Stimulated activated CD4-positive, alpha-beta T cell treated with anti-CD3 and anti-CD28 coated beads, Interleukin-2, amount 100 ng/mL, for 48 hours (primary cell): ENCODE data around the gene LSM10.

Experiments
- DNase-seq, 2 donors: peaks; one replicate each; pipeline ENCODE4 v3.0.0-alpha.2; 2020

LSM10 gene

DNA sequence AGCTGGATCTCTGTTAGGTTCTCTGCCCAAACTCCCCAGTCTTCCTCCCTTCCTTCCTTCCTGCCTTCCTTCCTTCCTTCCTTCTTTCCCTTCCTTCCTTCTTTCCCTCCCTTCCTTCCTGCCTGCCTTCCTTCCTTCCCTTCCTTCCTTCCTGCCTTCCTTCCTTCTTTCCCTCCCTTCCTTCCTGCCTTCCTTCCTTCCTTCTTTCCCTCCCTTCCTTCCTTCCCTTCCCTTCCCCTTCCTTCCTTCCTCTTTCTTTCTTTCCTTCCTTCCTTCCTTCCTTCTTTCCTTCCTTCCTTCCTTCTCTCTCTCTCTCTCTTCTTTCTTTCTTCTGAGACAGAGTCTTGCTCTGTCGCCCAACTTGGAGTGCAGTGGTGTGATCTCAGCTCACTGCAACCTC, 8.7 kb upstream of the LSM10 start:
- no peak for DNase-seq

GRCh38 chr1:36402504-36402890, 4.8 kb upstream of the LSM10 start:
- DNase-seq = no peak

DNA sequence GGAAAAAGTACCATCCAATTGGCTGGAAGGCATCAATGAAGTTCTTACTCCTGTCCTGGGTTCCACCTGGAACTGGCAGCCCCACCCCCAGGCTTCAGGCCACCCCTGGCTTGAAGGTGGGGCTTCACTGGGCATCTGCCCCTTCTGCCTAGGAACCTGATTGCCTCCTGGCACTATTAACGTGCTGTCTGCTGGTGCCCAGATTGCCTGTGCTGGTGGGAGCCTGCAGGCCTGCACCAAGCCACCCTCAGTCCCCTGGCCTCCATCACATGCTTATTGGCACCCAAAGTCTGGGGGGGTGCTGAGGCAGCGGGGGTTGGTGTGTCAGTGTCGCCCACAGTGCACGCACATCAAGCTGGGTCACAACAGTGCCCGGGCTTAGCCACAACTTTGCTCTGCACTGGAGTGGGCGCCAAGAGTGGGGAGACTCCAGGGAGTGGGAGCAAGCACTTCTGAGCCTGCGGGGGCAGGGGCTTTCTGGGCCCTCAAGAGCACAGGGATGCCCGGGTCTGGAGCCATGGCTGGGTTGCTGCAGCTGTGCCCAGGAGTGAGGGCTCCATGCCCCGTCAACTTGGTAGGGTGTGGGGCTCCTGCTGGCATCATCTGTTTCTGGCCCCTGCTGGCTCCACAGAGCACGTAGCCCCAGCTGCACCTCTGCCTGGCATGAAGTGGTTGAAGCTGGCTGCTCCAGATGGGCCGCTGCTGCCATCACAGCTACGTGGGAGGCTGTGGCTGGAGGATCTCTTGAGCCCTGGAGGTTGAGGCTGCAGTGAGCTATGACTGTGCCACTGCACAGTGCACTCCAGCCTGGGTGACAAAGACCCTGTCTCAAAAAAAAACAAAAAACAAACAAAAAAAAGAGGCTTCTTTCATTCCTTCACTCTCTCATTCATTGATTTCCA, 4.1 kb upstream of the LSM10 start:
- no peak for DNase-seq

DNA sequence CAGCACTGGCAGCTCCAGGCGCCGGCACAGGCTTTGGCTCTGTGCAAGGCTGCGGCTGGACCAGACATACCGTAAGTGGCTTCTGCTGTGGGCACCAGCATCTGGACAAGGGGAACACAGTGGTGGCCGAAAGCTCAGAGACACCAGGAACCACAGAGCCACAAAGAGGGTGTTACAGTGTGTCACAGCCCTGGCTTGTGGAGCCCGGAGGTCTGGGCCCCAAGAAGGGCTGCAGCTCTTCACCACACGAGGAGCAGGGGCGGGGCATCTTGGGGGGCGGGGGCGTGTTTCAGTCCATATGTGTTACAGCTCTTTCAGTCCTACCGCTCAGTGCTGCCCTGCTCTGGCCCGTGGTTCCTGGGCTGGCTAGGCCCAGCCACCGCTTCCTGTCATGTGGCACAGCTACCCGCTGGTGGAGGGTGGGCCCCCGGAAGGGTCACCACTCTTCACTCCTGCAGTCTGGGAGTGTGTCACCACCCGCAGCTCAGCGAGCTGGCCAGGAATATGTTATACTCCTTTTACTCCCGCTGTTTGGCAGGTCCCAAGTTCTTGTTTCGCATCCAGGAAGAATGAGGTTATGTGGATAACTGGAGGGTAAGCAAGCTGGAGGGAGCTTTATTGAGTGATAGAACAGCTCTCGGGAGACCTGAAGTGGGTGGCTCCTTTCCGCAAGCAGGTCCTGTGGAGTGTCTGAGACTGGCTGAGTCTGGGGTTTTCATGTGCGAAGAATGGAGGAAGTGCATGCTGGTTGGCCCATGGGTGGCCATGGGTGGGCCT, 3.3 kb upstream of the LSM10 start:
- DNase-seq = peak in 1 of 2 donors; percentile 37

- no peak for DNase-seq
These were observed 2.8 kb upstream of the LSM10 start for GRCh38 chr1:36400514-36400824.

DNA sequence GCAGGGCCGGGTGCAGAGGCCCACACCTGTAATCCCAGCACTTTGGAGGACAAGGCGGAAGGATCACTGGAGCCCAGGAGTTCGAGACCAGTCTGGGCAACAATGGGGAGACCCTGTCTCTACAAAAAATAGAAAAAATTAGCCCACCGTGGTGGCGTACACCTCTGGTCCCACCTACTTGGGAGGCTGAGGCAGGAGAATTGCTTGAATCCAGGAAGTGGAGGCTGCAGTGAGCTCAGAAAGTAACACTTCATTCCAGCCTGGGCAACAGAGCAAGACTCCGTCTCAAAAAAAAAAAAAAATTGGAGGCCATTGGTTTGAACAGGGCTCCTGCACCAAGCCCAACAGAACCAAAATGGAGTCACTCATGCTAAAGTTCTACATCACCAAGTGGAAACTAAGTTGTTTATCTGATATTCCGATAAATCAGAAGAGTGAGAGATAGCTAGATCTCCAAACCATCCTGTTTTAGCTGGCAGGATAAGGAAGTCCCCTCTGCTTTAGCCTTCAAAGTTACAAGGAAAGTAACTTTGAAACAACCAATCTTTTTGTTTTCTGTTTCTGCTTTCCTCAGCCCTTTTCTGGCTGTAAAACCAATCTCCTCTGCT, 766 bp upstream of the LSM10 start:
- no peak for DNase-seq

- DNase-seq = no peak
These were observed 678 bp downstream of the LSM10 start for GRCh38 chr1:36397083-36397377.

GRCh38 chr1:36396359-36396758, 1.3 kb downstream of the LSM10 start:
- no peak for DNase-seq

DNA sequence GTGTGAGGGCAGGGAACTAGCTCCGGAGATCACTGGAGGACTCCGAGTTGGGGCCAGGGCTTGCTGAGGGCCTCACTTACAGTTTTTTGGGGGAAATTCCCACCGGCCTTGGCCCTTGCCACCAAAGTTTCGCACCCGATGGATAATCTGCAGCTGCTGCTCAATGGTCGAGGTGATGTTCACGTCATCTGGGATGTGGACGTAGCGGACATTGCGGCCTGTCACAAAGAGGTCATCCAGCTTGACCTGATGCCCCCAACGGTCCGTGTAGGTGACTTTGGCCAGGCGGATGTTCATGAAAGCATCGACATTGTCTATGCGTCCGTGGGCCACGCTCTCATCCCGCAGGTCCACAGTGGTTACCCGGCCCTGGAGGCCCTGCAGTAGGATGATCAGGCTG, 4.0 kb downstream of the LSM10 start:
- DNase-seq = no peak

GRCh38 chr1:36392836-36393235, 4.9 kb downstream of the LSM10 start:
- no peak for DNase-seq

- DNase-seq = no peak
These were observed 6.4 kb downstream of the LSM10 start for GRCh38 chr1:36391271-36391670.

DNA sequence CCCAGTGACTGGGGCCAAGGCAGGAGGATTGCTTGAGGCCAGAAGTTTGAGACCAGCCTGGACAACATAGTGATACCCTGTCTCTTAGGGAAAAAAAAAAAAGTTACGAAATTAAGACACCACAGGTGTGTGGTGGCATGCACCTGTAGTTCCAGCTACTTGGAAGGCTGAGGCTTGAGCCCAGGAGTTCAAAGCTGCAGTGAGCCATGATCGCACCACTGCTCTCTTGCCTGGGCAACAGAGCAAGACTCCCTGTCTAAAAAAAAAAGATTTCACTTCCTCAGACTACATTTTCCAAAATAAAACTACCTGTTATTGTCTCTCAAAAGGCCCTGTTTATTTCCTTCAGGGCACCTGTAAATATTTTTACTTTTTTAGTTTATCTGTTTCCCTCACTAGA, 7.3 kb downstream of the LSM10 start:
- DNase-seq = no peak

- no peak for DNase-seq
These were observed 7.7 kb downstream of the LSM10 start for GRCh38 chr1:36389999-36390398.

DNA sequence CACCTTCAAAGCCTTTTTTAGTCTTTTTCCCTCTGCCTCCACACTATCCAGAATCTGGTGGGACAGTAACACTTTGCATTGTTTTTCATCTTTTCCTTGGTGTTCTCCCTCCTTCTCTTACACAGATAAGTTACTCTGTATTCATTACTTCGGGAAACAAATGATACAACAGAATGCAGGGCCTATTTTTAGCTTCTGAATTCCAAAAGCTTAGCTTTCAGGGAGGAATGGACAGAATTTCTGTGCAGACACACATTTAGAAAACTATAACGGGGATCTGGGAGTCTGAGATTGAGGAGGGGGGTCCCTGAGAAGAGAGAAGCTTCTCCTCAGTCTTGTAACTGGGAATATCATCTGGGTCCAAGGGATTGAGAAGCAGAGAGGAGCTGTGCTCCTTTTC, 8.4 kb downstream of the LSM10 start:
- DNase-seq = no peak

GRCh38 chr1:36387141-36387949, 10.4 kb downstream of the LSM10 start:
- no peak for DNase-seq

DNA sequence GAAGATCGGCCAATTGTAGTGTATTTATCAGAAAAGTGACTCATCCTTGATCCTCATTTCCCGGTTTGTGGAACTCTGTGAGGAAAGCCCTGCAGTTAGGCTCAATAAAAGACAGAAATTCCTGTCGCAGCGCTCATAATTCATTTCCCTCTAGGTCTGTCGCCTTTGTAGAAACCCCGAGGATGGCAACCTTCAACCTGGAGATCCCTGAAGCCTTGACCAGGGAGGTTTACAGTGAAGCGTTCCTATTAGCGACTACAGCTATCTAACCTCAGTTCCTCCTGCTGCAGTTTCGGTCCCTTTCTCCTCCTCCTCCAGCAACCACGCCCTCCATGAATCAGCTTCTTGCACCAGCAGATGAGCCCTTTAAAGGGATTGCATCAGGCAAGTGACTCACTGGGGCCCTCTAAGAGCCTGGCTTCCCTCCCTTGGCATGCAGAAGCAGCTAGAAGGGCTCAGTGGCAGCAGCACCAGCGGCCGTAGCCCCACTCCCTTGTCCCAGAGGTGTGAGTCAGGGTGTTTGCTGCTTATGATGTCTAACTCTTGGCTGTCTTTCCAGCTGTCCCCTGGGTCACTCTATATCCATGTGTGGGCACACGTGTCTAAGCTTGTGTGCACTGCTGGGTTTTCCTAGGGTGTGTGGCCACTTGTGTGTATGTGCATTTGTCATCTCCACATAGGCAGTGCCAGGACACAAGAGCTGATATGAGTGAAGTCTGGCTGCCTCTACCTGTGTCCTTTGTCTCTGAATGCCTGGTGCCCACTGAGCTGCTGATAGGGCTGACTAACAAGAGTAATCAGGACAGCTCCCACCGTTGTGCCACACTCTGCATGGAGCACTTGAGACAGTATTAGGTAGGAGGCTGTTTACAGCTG, 11.2 kb downstream of the LSM10 start:
- peak; percentile 79 to 87 for DNase-seq

DNA sequence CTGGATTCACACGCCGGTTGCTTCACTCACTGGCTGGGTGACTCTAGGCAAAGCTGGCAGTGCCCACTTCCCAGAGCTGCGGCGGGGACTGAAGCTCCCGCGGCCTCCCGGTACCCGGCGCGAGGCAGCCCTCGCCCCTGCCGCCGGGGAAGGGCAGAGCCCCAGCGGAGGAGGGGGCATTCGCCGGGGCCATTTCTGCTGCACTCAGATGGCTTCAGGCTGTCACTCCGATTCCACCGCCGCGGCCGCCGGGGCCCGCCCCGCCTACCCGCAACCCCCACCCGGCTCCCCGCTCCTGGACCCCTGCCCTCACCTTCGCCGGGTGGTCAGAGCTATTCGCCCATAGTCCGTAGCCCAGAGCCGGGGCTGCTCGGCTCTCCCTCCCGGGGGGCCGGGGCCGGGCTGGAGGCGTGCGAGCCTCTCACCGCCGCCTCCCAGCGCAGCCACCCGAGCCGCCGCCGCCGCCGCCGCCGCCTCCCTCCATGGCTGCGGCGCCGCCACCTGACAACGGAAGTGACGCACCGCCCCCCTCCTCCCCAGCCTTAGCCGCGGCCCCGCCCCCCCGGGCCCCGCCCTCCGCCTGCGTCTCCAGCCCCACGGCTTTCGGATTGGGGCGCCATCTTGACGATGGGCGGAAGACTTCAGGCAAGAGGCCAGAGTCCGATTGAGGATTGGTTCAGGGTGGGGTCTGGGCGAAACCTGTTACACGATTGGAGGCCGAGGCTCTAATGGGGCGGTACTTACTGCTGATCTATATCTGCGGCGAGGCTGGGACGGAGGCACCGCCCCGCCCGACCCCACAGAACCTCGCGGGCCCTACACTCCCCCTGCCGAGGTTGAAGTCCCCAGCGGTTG, 12.1 kb downstream of the LSM10 start, which contains the start of gene STK40:
Gene STK40, minus strand, starts transcription at position 515 of the 855 bp plus-strand sequence. CDS start 24,592 bp downstream, outside the sequence.
- peak; percentile 96 for DNase-seq

DNA sequence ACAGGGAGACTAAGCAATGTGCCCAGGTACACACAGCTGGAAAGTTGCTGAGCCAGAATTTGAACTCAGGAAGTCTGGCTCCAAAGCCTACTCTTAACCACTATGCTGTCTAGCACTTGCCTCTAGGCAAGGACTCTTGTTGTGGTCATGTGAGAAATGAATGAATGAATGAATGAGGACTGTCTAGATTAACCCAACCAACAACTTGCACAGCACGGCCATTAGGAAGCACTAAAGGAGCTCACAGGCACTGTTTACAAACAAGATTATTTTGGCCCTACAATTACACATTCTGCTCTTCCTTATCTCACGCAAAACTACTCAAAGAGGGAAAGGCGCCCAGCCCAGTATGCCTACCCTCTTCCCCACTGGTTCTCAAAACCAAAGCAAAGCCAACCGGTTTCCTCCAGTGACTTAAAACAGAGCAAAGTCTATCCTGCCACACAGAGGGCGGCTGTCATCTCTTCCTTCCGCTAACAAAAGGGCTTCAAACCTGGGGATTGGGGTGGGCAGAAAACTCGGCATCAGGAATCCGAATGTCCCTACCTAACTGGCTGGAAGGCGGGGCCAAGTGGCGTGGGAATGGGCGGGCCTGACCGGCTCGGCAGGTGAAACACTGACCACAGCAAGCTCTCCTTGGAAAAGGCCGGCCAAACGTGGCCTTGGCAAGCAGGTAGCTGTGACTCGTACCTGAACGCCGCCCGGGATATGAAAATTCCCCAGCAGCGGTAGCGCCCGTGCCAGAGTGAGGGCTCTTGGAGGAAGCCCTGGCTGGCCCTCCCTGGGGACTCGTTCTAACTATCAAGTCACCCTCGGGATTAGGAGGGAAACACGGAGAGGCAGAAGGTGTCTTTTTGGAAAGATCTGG, 12.9 kb downstream of the LSM10 start:
- DNase-seq = no peak

- no peak for DNase-seq
These were observed 14.5 kb downstream of the LSM10 start for GRCh38 chr1:36383240-36383639.

- no peak for DNase-seq
These were observed 15.0 kb downstream of the LSM10 start for GRCh38 chr1:36382669-36383068.
